Measurements from ENCODE around the gene HDAC4.

Gene HDAC4

GRCh38 chr2:239211396-239212094 lies 189.3 kb downstream of the HDAC4 start:
- no peak for DNase-seq

- DNase-seq = no peak
These were observed 191.0 kb downstream of the HDAC4 start for GRCh38 chr2:239209783-239210182.

- DNase-seq = peak; percentile 76
These were observed 192.2 kb downstream of the HDAC4 start for GRCh38 chr2:239208465-239209180.

- DNase-seq = no peak
These were observed 194.0 kb downstream of the HDAC4 start for GRCh38 chr2:239206851-239207250.

- no peak for DNase-seq
These were observed 194.8 kb downstream of the HDAC4 start for GRCh38 chr2:239206042-239206441.

GRCh38 chr2:239204876-239205468 lies 195.8 kb downstream of the HDAC4 start:
- DNase-seq = no peak

- DNase-seq = no peak
These were observed 196.5 kb downstream of the HDAC4 start for GRCh38 chr2:239204136-239204875.

GRCh38 chr2:239203443-239204135 lies 197.2 kb downstream of the HDAC4 start:
- no peak for DNase-seq

- DNase-seq = no peak
These were observed 198.0 kb downstream of the HDAC4 start for GRCh38 chr2:239202836-239203235.

GRCh38 chr2:239202343-239202742 lies 198.5 kb downstream of the HDAC4 start:
- no peak for DNase-seq

- no peak for DNase-seq
These were observed 198.9 kb downstream of the HDAC4 start for GRCh38 chr2:239201884-239202283.

- DNase-seq = no peak
These were observed 199.3 kb downstream of the HDAC4 start for GRCh38 chr2:239201531-239201876.

GRCh38 chr2:239200646-239201530 lies 199.9 kb downstream of the HDAC4 start:
- no peak for DNase-seq

- DNase-seq = no peak
These were observed 201.6 kb downstream of the HDAC4 start for GRCh38 chr2:239199041-239199768.

GRCh38 chr2:239198221-239198620 lies 202.6 kb downstream of the HDAC4 start:
- no peak for DNase-seq

GRCh38 chr2:239197146-239197545 lies 203.7 kb downstream of the HDAC4 start:
- DNase-seq = no peak

- DNase-seq = no peak
These were observed 204.3 kb downstream of the HDAC4 start for GRCh38 chr2:239196474-239197021.

- DNase-seq = no peak
These were observed 204.8 kb downstream of the HDAC4 start for GRCh38 chr2:239195992-239196391.

- DNase-seq = no peak
These were observed 205.4 kb downstream of the HDAC4 start for GRCh38 chr2:239195318-239195871.

- DNase-seq = no peak
These were observed 206.0 kb downstream of the HDAC4 start for GRCh38 chr2:239194731-239195317.
